Muscle of leg (tissue), 11 donors: ENCODE data around the gene ELOVL6. TPM values are rescaled to one million over a fixed set of nuclear protein-coding genes. Genes with fewer than 3 reads are reported as not detected.
"Not testable (repeated sequence)": the region's sequence is repeated elsewhere in the genome, so short reads cannot be mapped to it uniquely, and the experiment has no call there.

Experiments
- DNase-seq: peaks from one replicate; pipeline ENCODE4 v3.0.0; 2013
- H3K27ac ChIP-seq: one replicate; pipeline ENCODE4 v1.5.1; 2013; ENCODE audit warnings: mild to moderate bottlenecking, low read length, control low read depth
- H3K27me3 ChIP-seq: one replicate; pipeline ENCODE4 v1.6.1; 2013; ENCODE audit warnings: low read length; ENCODE audit not compliant: control insufficient read depth, insufficient read depth
- H3K36me3 ChIP-seq: one replicate; pipeline ENCODE4 v1.6.1; 2013; ENCODE audit warnings: low read length; ENCODE audit not compliant: control insufficient read depth, insufficient read depth
- H3K4me1 ChIP-seq: one replicate; pipeline ENCODE4 v1.6.1; 2013; ENCODE audit warnings: low read length; ENCODE audit not compliant: control insufficient read depth, insufficient read depth
- H3K4me3 ChIP-seq: one replicate; pipeline ENCODE4 v1.5.1; 2013; ENCODE audit warnings: low read length, control low read depth
- H3K9me3 ChIP-seq: replicated peaks from 2 replicates; pipeline ENCODE4 v1.6.1; 2013; ENCODE audit warnings: low read depth, low read length; ENCODE audit not compliant: control insufficient read depth
- WGBS: methylation state at CpG from one replicate; pipeline ENCODE4 v1.1.5; 2013; ENCODE audit warnings: missing lambda C conversion rate; ENCODE audit not compliant: insufficient coverage; 5-methylcytosine and 5-hydroxymethylcytosine counted together
- polyA plus RNA-seq, 8 donors: library from polyadenylated mRNA; unstranded; fragments of 120-200 nt; gene quantifications; one replicate each; pipeline versions ENCODE4 v1.2.1 to v1.2.3, GENCODE V29; 2013; ENCODE audit warnings: inconsistent platforms in 1 of 8, low replicate concordance in 1 of 8; ENCODE audit not compliant: insufficient read length in 8 of 8, insufficient read depth in 1 of 8
- total RNA-seq: library from RNA; stranded (reverse); fragments of 120-200 nt; gene quantifications from one replicate; pipeline ENCODE4 v1.2.4, GENCODE V29; 2013

The ELOVL6 gene
- total and polyA plus RNA-seq, 9 donors, result 4.8 to 11.3 (median 7.8) TPM

- Histone ChIP-seq H3K36me3 (no peaks in the 10 kb centered on the region), H3K4me3 (no peak overlapping the region), H3K27ac (peak overlapping the region; percentile 57), H3K27me3 (peaks cover 2% of the 10 kb centered on the region), H3K9me3 (no peaks in the 10 kb centered on the region), H3K4me1 (peaks cover 5% of the 10 kb centered on the region)
- DNase-seq, result peak; percentile 92
- WGBS, result no CpG with 5 or more reads among the region's 4 CpGs
These were observed 111.2 kb downstream of the ELOVL6 start for GRCh38 chr4:110087070-110087708.

GRCh38 chr4:110085131-110085530 lies 113.3 kb downstream of the ELOVL6 start:
- DNase-seq, result peak; percentile 23
- Histone ChIP-seq H3K27ac (no peak overlapping the region), H3K36me3 (no peaks in the 10 kb centered on the region), H3K9me3 (no peaks in the 10 kb centered on the region), H3K4me1 (peaks cover 5% of the 10 kb centered on the region), H3K27me3 (peaks cover 2% of the 10 kb centered on the region), H3K4me3 (no peak overlapping the region)
- 83% methylated on average over 1 of the region's 1 CpG for WGBS

- WGBS, result no CpG with 5 or more reads among the region's 3 CpGs
- H3K36me3 ChIP-seq, result no peaks in the 10 kb centered on the region
- H3K27me3 ChIP-seq, result peaks cover 2% of the 10 kb centered on the region
- H3K4me1 ChIP-seq, result peaks cover 5% of the 10 kb centered on the region
- no peaks in the 10 kb centered on the region for H3K9me3 ChIP-seq
- DNase-seq, result no peak
- no peak overlapping the region for H3K27ac ChIP-seq
- no peak overlapping the region for H3K4me3 ChIP-seq
These were observed 114.3 kb downstream of the ELOVL6 start for GRCh38 chr4:110084154-110084553.

GRCh38 chr4:110078148-110078547 lies 120.3 kb downstream of the ELOVL6 start:
- H3K4me3 ChIP-seq, DNase-seq, H3K36me3 ChIP-seq, H3K27ac ChIP-seq, H3K9me3 ChIP-seq, H3K27me3 ChIP-seq, H3K4me1 ChIP-seq: not testable (repeated sequence)
- WGBS, result no CpG with 5 or more reads among the region's 2 CpGs

- not testable (repeated sequence) for DNase-seq, H3K36me3 ChIP-seq, H3K27ac ChIP-seq, H3K27me3 ChIP-seq, H3K4me1 ChIP-seq, H3K9me3 ChIP-seq, H3K4me3 ChIP-seq
- 82% methylated on average over 10 of the region's 11 CpGs for WGBS
These were observed 121.6 kb downstream of the ELOVL6 start for GRCh38 chr4:110076828-110077227.

- no peak overlapping the region for H3K4me3 ChIP-seq
- no CpG with 5 or more reads among the region's 1 CpG for WGBS
These were observed 122.5 kb downstream of the ELOVL6 start for GRCh38 chr4:110075891-110076290.

GRCh38 chr4:110075083-110075738 lies 123.2 kb downstream of the ELOVL6 start:
- no peak for DNase-seq
- Histone ChIP-seq H3K4me3 (no peak overlapping the region), H3K9me3 (no peaks in the 10 kb centered on the region), H3K27ac (no peak overlapping the region), H3K36me3 (no peaks in the 10 kb centered on the region), H3K4me1 (no peaks in the 10 kb centered on the region), H3K27me3 (no peaks in the 10 kb centered on the region)

More at GRCh38 chr4:110075891-110076290, 122.5 kb downstream of the ELOVL6 start:
- Histone ChIP-seq H3K36me3 (no peaks in the 10 kb centered on the region), H3K4me1 (no peaks in the 10 kb centered on the region), H3K27me3 (no peaks in the 10 kb centered on the region), H3K9me3 (no peaks in the 10 kb centered on the region), H3K27ac (no peak overlapping the region)
- DNase-seq, result no peak

- Histone ChIP-seq H3K9me3 (no peaks in the 10 kb centered on the region), H3K27ac (no peak overlapping the region), H3K4me1 (no peaks in the 10 kb centered on the region), H3K27me3 (no peaks in the 10 kb centered on the region), H3K36me3 (no peaks in the 10 kb centered on the region), H3K4me3 (no peak overlapping the region)
- no peak for DNase-seq
- 87% methylated on average over 3 of the region's 4 CpGs for WGBS
These were observed 123.8 kb downstream of the ELOVL6 start for GRCh38 chr4:110074570-110074969.

- H3K27ac ChIP-seq, result no peak overlapping the region
These were observed 125.2 kb downstream of the ELOVL6 start for GRCh38 chr4:110073053-110073845.

GRCh38 chr4:110071466-110071865 lies 126.9 kb downstream of the ELOVL6 start:
- H3K4me3 ChIP-seq, result no peak overlapping the region
- H3K27me3 ChIP-seq, result no peaks in the 10 kb centered on the region
- H3K36me3 ChIP-seq, result no peaks in the 10 kb centered on the region
- no peaks in the 10 kb centered on the region for H3K4me1 ChIP-seq
- H3K27ac ChIP-seq, result no peak overlapping the region
- no peaks in the 10 kb centered on the region for H3K9me3 ChIP-seq
- 100% methylated on average over 1 of the region's 6 CpGs for WGBS
- no peak for DNase-seq

More at GRCh38 chr4:110073053-110073845, 125.2 kb downstream of the ELOVL6 start:
- DNase-seq, result no peak
- WGBS, result no CpG with 5 or more reads among the region's 10 CpGs
- Histone ChIP-seq H3K4me3 (no peak overlapping the region), H3K36me3 (no peaks in the 10 kb centered on the region), H3K9me3 (no peaks in the 10 kb centered on the region), H3K27me3 (no peaks in the 10 kb centered on the region), H3K4me1 (no peaks in the 10 kb centered on the region)
